ENCODE data around the gene P2RY13.

Gene P2RY13

GRCh38 chr3:151305775-151306151 lies 23.6 kb downstream of the P2RY13 start:
- Histone ChIP-seq H3K36me3 (ENCODE audit: insufficient read depth, low read length) (no peaks in the 10 kb centered on the region), H3K4me2 (ENCODE audit: low read depth, low read length, poor library complexity, severe bottlenecking) (no peak overlapping the region), H3K27me3 (ENCODE audit: insufficient read depth, low read length, poor library complexity, severe bottlenecking) (no peaks in the 10 kb centered on the region), H2AFZ (ENCODE audit: low read length) (no peak overlapping the region), H3K4me3 (ENCODE audit: low read length, poor library complexity, severe bottlenecking) (no peak overlapping the region), H3K9me3 (ENCODE audit: insufficient read depth, low read depth, low read length) (no peaks in the 10 kb centered on the region), H4K20me1 (ENCODE audit: insufficient read depth, low read length, poor library complexity, severe bottlenecking) (no peaks in the 10 kb centered on the region), H3K9me2 (replicated peaks; ENCODE audit: low read depth, low read length) (no peaks in the 10 kb centered on the region), H3K4me1 (ENCODE audit: insufficient read depth, low read length, poor library complexity, severe bottlenecking) (peaks cover 29% of the 10 kb centered on the region), H3K79me2 (ENCODE audit: insufficient read depth, low read length) (0 out of 2 replicates have a peak, but pooled peaks cover 3% of the 10 kb centered on the region), H3F3A (ENCODE audit: low read depth) (no peaks in the 10 kb centered on the region), H3K9ac (ENCODE audit: low read depth, low read length, poor library complexity, severe bottlenecking) (no peak overlapping the region)
- TF ChIP-seq EZH2phosphoT487 (IDR thresholded peaks at IDR 0.05; ENCODE audit: borderline replicate concordance) (no peak), CTCF (conservative IDR thresholded peaks at IDR 0.05; ENCODE audit: low read length) (no peak)

GRCh38 chr3:151305060-151305774 lies 24.1 kb downstream of the P2RY13 start:
- no peaks in the 10 kb centered on the region for H3K9me2 ChIP-seq (replicated peaks; ENCODE audit: low read depth, low read length)
- peaks cover 2% of the 10 kb centered on the region; the same call in 1 of the 2 replicates for H3K36me3 ChIP-seq (ENCODE audit: insufficient read depth, low read length)
- no peak overlapping the region for H3K4me3 ChIP-seq (ENCODE audit: low read length, poor library complexity, severe bottlenecking)
- H3K79me2 ChIP-seq (ENCODE audit: insufficient read depth, low read length), result 0 out of 2 replicates have a peak, but pooled peaks cover 3% of the 10 kb centered on the region
- peaks cover 29% of the 10 kb centered on the region for H3K4me1 ChIP-seq (ENCODE audit: insufficient read depth, low read length, poor library complexity, severe bottlenecking)
- H3F3A ChIP-seq (ENCODE audit: low read depth), result no peaks in the 10 kb centered on the region
- H3K9me3 ChIP-seq (ENCODE audit: insufficient read depth, low read depth, low read length), result no peaks in the 10 kb centered on the region
- H3K27me3 ChIP-seq (ENCODE audit: insufficient read depth, low read length, poor library complexity, severe bottlenecking), result no peaks in the 10 kb centered on the region
- no peak overlapping the region for H3K9ac ChIP-seq (ENCODE audit: low read depth, low read length, poor library complexity, severe bottlenecking)
- H2AFZ ChIP-seq (ENCODE audit: low read length), result no peak overlapping the region
- H3K4me2 ChIP-seq (ENCODE audit: low read depth, low read length, poor library complexity, severe bottlenecking), result no peak overlapping the region
- no peak for TF ChIP-seq EZH2phosphoT487 (IDR thresholded peaks at IDR 0.05; ENCODE audit: borderline replicate concordance)
- TF ChIP-seq CTCF (conservative IDR thresholded peaks at IDR 0.05; ENCODE audit: low read length), result no peak
- H4K20me1 ChIP-seq (ENCODE audit: insufficient read depth, low read length, poor library complexity, severe bottlenecking), result no peaks in the 10 kb centered on the region

- Histone ChIP-seq H3K27me3 (ENCODE audit: insufficient read depth, low read length, poor library complexity, severe bottlenecking) (no peaks in the 10 kb centered on the region), H3K4me3 (ENCODE audit: low read length, poor library complexity, severe bottlenecking) (no peak overlapping the region), H3K9me2 (replicated peaks; ENCODE audit: low read depth, low read length) (no peaks in the 10 kb centered on the region), H3F3A (ENCODE audit: low read depth) (no peaks in the 10 kb centered on the region), H3K9me3 (ENCODE audit: insufficient read depth, low read depth, low read length) (no peaks in the 10 kb centered on the region), H2AFZ (ENCODE audit: low read length) (no peak overlapping the region), H3K9ac (ENCODE audit: low read depth, low read length, poor library complexity, severe bottlenecking) (no peak overlapping the region), H3K4me1 (ENCODE audit: insufficient read depth, low read length, poor library complexity, severe bottlenecking) (peaks cover 29% of the 10 kb centered on the region), H3K79me2 (ENCODE audit: insufficient read depth, low read length) (0 out of 2 replicates have a peak, but pooled peaks cover 3% of the 10 kb centered on the region), H4K20me1 (ENCODE audit: insufficient read depth, low read length, poor library complexity, severe bottlenecking) (no peaks in the 10 kb centered on the region), H3K36me3 (ENCODE audit: insufficient read depth, low read length) (peaks cover 7% of the 10 kb centered on the region; the same call in 1 of the 2 replicates), H3K4me2 (ENCODE audit: low read depth, low read length, poor library complexity, severe bottlenecking) (no peak overlapping the region)
- TF ChIP-seq CTCF (conservative IDR thresholded peaks at IDR 0.05; ENCODE audit: low read length) (no peak), EZH2phosphoT487 (IDR thresholded peaks at IDR 0.05; ENCODE audit: borderline replicate concordance) (no peak)
These were observed 25.6 kb downstream of the P2RY13 start for GRCh38 chr3:151303751-151304150.
